Measurements from ENCODE around the gene TSGA10IP. TPM values are rescaled to one million over a fixed set of nuclear protein-coding genes. Genes with fewer than 3 reads are reported as not detected.

TSGA10IP gene
- polyA plus RNA-seq (ENCODE audit: insufficient read length in 4 of 4), result under 1 TPM in 1 of 4 donors, not detected in 3; 0.52 TPM

GRCh38 chr11:65945430-65945911, at the start of gene TSGA10IP:
TSS of gene TSGA10IP (plus strand) at chr11:65945480. CDS start at chr11:65945676, 196 bp downstream.
- DNase-seq (ENCODE audit: low read depth in 4 of 4, low spot score in 2 of 4), result no peak

GRCh38 chr11:65895482-65895981, 49.7 kb upstream of the TSGA10IP start:
- DNase-seq (ENCODE audit: low read depth in 4 of 4, low spot score in 2 of 4), result no peak

GRCh38 chr11:65896034-65896999, 49.0 kb upstream of the TSGA10IP start:
- no peak for DNase-seq (ENCODE audit: low read depth in 4 of 4, low spot score in 2 of 4)

DNA sequence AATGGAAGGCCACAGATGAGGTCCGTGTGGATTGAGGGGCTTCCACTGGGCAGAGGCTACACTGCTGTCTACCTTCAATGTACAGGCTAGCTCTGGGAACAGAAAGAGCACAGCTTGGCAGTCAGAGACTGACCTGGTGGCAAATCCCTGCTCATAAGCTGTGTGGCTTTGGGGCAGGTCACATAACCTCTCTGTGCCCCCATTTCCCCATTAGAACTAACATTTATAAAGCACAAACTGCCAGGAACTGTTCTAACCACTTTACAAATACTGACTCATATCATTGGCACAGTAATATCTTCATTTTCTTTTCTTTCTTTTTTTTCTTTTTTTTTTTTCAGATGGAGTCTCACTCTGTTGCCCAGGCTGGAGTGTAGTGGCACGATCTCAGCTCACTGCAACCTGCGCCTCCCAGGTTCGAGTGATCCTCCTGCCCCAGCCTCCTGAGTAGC, 48.2 kb upstream of the TSGA10IP start:
- no peak for DNase-seq (ENCODE audit: low read depth in 4 of 4, low spot score in 2 of 4)

- no peak for DNase-seq (ENCODE audit: low read depth in 4 of 4, low spot score in 2 of 4)
Measured at GRCh38 chr11:65898656-65899355, 46.5 kb upstream of the TSGA10IP start.

DNA sequence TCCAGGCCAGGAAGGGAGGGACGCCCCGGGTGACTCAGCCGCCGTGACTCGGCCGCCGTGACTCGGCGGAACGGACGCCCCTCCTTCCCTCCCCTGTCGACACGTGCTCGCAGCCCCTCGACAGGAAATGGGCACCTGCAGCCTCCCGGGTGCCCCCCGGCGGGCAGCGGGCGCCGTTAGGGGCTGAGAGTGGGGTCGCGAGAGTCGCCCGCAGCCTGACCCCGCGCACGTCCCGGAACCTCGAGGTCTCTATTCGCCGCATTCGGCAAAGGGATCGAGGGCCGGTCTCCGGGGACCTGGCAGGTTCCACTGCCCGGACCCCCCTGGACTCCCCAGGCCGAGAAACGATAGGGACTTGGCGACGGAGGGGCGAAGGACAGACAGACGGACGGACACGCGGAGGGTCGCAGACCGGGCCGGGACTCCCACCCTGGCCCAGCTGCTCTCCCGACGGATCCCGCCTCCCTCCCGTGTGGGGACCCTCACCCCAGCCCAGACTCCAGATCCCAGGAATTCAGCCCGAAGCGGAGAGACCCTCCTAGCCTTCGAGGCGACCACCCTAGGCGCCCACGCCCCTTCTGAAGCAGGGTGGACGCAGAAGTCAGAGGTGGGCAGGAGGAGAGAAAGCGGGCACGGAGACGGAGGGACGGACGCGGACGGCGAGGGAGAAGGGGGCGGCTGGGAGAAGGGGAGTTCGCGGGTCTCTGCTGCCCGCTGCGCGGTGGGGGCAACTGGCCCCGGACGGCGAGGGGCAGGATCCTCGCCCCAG, 45.7 kb upstream of the TSGA10IP start:
- no peak for DNase-seq (ENCODE audit: low read depth in 4 of 4, low spot score in 2 of 4)

- peak in 1 of 4 donors; percentile 32 for DNase-seq (ENCODE audit: low read depth in 4 of 4, low spot score in 2 of 4)
Measured at GRCh38 chr11:65900125-65900898, 45.0 kb upstream of the TSGA10IP start, which contains the start of gene FOSL1. TSS of gene FOSL1 (minus strand) at chr11:65900388. CDS start at chr11:65900339, 49 bp downstream.

- DNase-seq (ENCODE audit: low read depth in 4 of 4, low spot score in 2 of 4), result no peak
Measured at GRCh38 chr11:65900899-65901180, 44.4 kb upstream of the TSGA10IP start.

GRCh38 chr11:65903068-65903481, 42.2 kb upstream of the TSGA10IP start:
- no peak for DNase-seq (ENCODE audit: low read depth in 4 of 4, low spot score in 2 of 4)

DNA sequence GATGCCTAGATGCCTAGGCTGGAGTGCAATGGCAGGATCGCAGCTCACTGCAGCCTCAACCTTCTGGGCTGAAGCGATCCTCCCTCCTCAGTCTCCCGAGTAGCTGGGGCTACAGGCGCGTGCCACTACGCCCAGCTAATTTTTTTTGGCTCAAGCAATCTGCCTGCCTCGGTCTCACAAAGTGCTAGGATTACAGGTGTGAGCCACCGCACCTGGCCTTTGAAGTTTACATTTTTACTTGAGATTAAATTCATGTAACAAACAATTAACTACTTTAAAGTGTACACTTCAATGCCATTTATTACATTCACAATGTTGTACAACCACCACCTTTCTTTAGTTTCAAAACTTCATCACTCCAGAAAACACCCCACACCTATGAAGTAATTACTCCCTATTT, 41.6 kb upstream of the TSGA10IP start:
- DNase-seq (ENCODE audit: low read depth in 4 of 4, low spot score in 2 of 4), result no peak

DNA sequence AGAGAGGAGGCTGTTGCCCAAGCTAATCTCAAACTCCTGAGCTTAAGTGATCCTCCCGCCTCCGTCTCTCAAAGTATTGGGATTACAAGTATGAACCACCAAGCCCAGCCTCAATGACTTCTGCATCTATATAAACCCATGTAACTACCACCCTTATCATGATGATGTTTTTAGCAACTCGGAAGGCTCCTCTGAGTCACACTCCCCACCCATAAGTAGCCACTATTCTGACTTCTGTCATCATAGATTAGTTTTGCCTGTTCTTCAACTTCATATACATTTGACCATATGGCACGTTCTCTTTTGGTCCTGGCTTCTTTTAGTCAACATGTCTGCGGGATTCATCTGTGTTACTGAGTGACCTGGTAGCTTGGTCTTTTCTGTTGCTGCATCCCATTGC, 38.7 kb upstream of the TSGA10IP start:
- DNase-seq (ENCODE audit: low read depth in 4 of 4, low spot score in 2 of 4), result no peak

DNA sequence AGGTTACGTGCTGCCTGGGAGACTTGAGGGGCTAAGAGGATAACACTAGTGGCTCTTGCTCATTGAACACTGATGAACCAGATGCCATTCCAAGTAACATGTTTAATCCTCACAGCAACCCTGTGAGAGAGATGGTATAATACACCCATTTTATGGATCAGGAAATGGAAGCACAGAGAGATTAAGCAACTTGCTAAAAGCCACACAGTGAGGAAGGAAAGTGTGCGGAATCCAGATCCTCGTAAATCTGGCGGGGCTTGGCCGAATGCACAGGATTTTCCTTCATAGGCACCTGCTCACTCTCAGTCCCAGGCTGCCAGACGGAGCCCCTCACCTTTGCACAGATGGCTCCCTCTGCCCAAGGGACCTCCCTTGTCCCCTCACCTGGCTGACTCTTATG, 37.4 kb upstream of the TSGA10IP start:
- DNase-seq (ENCODE audit: low read depth in 4 of 4, low spot score in 2 of 4), result no peak

- no peak for DNase-seq (ENCODE audit: low read depth in 4 of 4, low spot score in 2 of 4)
Measured at GRCh38 chr11:65911682-65912568, 33.4 kb upstream of the TSGA10IP start.

DNA sequence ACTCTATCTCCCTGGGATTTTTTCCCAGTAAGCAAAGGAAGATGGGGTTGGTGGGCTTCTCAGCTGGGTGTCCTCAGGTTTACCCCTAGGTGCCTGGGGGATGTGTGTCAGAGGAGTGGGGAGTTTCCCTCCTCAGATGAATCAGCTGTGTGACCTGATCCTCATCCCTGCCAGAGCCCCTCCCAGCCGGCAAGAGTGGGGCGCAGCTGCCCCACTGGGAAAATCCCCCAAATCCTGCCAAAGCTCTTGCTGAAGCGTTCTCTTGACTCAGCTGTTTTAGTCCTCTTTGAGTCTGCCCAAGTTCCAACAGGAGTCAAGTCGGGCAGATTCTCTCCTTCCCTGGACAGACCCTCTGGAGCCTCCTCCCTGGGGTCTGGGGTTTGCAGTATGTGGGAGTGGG, 32.4 kb upstream of the TSGA10IP start:
- no peak for DNase-seq (ENCODE audit: low read depth in 4 of 4, low spot score in 2 of 4)

DNA sequence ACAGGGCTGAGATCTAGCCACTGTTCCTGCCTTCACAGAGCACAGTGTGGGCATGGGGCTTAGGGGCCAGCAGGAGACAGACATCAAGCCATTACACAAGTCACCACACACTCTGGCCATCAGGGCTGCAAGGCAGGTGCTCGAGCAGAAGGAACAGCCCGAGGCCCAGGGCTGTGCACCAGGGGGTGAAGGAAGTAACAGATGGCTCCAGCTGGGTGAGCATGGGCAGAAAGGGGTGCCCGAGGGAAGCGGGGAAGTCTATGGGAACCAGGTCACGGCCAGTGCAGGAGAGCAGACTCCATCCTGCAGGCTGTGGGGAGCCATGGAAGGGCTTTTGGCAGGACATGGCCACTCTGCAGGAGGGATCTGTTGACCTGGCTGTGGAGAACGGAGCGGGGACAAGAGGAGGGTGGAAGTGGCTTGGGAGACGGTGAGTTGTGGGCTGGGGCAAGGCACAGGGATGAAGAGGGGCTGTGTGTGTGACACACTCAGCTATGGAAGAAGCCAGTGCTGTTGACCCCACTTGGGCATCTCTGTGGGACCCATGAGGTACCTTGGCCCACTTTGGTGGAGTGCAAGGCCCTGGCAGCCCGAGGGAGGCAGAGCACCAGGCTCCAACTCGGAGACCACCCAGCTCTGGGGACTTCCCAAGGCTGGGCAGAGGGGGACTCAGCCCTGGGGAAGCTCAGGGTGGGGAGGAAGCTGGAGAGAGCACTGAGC, 30.0 kb upstream of the TSGA10IP start:
- DNase-seq (ENCODE audit: low read depth in 4 of 4, low spot score in 2 of 4), result no peak

- DNase-seq (ENCODE audit: low read depth in 4 of 4, low spot score in 2 of 4), result no peak
Measured at GRCh38 chr11:65915821-65916251, 29.4 kb upstream of the TSGA10IP start.

GRCh38 chr11:65916391-65916790, 28.9 kb upstream of the TSGA10IP start:
- no peak for DNase-seq (ENCODE audit: low read depth in 4 of 4, low spot score in 2 of 4)

DNA sequence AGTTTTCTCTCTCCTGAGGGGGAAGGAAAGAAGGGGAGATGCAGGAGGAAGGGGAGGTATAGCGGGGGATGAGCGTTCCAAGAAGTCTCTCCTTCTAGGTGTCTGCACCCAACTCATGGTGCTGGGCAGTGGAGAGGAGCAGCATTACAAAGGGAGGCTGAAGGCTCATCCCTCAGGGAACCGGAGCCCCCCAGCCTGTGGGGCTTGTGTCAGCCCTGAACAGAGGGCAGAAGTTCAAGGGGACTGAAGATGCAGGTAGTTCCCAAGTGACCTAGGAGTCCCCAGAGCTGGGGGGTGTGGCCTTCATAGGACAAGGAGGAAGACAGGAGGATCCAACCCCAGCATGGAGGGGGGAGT, 28.2 kb upstream of the TSGA10IP start:
- no peak for DNase-seq (ENCODE audit: low read depth in 4 of 4, low spot score in 2 of 4)

Measured in left renal cortex interstitium (tissue), 4 donors.